Adrenal gland (tissue), 12 donors: ENCODE data around the gene CLMN. TPM values are rescaled to one million over a fixed set of nuclear protein-coding genes. Genes with fewer than 3 reads are reported as not detected.

Source experiments
- DNase-seq, 7 donors: peaks; one replicate each; pipeline ENCODE4 v3.0.0-alpha.2; 2019 to 2020
- H3K27ac ChIP-seq, 5 donors: fragments of 200-600 bp; sonication (generic) in 4 of 5; 1 replicate in 3 of 5; 2 replicates in 2 of 5; pipeline versions ENCODE4 v1.5.1 to v1.8.0; 2016 to 2020; ENCODE audit warnings: mild to moderate bottlenecking in 1 of 5
- H3K27me3 ChIP-seq: fragments of 200-600 bp; 2 replicates; pipeline ENCODE4 v1.8.0; 2021
- H3K36me3 ChIP-seq, 2 donors: fragments of 200-600 bp; replicated peaks in 1 of 2; 1 replicate in 1 of 2; 2 replicates in 1 of 2; pipeline versions ENCODE4 v1.5.1 to v1.8.0; 2018 to 2022
- H3K4me1 ChIP-seq, 2 donors: fragments of 200-600 bp; replicated peaks in 1 of 2; 1 replicate in 1 of 2; 2 replicates in 1 of 2; pipeline versions ENCODE4 v1.5.1 to v1.8.0; 2018 to 2021
- H3K4me3 ChIP-seq, 4 donors: fragments of 200-600 bp; sonication (generic) in 3 of 4; one replicate each; pipeline ENCODE4 v1.5.1; 2016 to 2018
- H3K9me3 ChIP-seq, 3 donors: fragments of 200-600 bp; sonication (generic) in 1 of 3; replicated peaks in 1 of 3; 1 replicate in 2 of 3; 2 replicates in 1 of 3; pipeline versions ENCODE4 v1.5.1 to v1.8.0; 2016 to 2021
- POLR2A ChIP-seq, 2 donors: fragments of 450-650 bp; IDR thresholded peaks; one replicate each; pipeline ENCODE4 v1.6.1; 2017; ENCODE audit warnings: antibody characterized with exemption in 2 of 2, mild to moderate bottlenecking in 2 of 2, moderate library complexity in 1 of 2
- WGBS, 4 donors: extraction: QIAGEN DNeasy Blood & Tissue Kit in 2 of 4; methylation state at CpG; one replicate each; pipeline versions ENCODE4 v1.1.5 to v1.1.7; 2013 to 2017; 5-methylcytosine and 5-hydroxymethylcytosine counted together
- intact Hi-C, 2 donors: fragments of 100-400 bp; cut with DNase I; formaldehyde crosslinking; loops; one replicate each; pipeline versions ENCODE4 v1.14.1 to v1.15.0; 2022 to 2023
- polyA plus RNA-seq, 3 donors: library from polyadenylated mRNA; stranded (reverse); fragments of 200-250 nt in 2 of 3; fragments of 350-450 nt in 1 of 3; fragmentation: Illumina TruSeq in 1 of 3; extraction: RNeasy Lipid Tissue Mini Kit (QIAGEN cat#74804) in 1 of 3; gene quantifications; one replicate each; pipeline ENCODE4 v1.2.3, GENCODE V29; 2013 to 2014
- total RNA-seq, 9 donors: library from RNA; depleted of rRNA in 4 of 9; stranded (reverse); fragments of >200 nt in 4 of 9; fragments of 120-200 nt in 1 of 9; fragmentation: NEBNext Ultra II Directional in 1 of 9; extraction: Animal tissue kit (Norgen Biotek cat#: 25700) in 1 of 9; gene quantifications; one replicate each; pipeline versions ENCODE4 v1.1.0 to v1.2.4, GENCODE V29; 2013 to 2023
- TF ChIP-seq, protein P1 (sequence below), 6 experiments: fragments of 450-650 bp in 4 of 6; fragments of 200-600 bp in 2 of 6; sonication (generic) in 1 of 6; IDR thresholded peaks; 1 replicate in 5 of 6; 2 replicates in 1 of 6; pipeline versions ENCODE4 v1.5.1 to v1.8.0; 2016 to 2021; ENCODE audit warnings: antibody characterized with exemption in 6 of 6, mild to moderate bottlenecking in 2 of 6, moderate library complexity in 1 of 6
- donor health status: healthy with polysubstance abuse.
- donor health status: Bipolar disorder and iron deficiency.
- donor health status: DM: yes; HTN: yes; CAD: no.
- donor health status: DM: no; HTN: no; CAD: no.
- donor health status: DM: no; HTN: no; CAD: no.
- donor health status: DM: yes; HTN: yes; CAD: no.

Gene CLMN
- total and polyA plus RNA-seq, 12 donors: 2.7 to 9.5 (median 4.9) TPM

DNA sequence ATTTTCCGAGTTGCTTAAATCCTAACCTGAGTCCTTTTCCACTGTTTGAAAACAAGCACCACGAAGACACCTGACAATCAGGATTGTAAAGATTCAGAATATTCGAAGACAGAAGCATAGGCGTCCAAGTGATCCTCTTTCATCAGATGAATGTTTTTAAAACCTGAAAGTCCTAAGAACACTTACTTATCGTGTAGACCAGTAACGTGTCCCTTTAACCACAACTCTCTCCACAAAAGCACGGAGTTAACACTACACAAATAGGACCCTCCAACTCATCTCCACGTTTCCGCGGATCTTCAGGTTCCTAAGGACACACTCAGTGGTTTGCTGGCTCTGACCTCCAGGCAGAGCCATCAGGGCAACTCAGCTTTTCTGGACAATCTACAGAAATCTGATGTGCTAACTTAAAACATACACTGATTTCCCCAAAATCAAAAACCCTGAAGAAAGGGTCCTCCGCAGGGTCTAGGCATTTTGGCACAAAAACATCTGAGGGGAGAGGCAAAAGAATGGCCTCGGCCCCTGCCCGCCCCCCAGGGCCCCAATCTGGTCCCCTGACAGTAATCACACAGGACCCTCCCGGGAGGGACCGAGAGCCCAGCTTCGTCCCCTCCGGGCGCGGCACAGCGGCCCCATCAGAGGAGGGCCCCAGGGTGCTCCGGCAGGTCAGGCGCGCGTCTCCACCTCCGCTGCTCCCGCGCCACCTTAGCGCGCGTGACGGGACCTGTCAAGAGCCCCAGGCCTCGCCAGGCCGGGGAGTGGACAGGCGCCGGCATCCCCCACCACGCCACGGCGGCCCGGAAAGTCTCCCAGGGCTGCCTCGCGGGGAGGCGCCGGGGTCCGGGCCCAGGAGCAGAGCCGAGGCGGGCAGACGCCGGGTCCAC, 163.3 kb downstream of the CLMN start:
- H3K4me3 ChIP-seq: peak overlapping the region in 3 of 4 donors; percentile 40 to 95 (median 79)
- TF ChIP-seq POLR2A (IDR thresholded peaks at IDR 0.05): no peak
- TF ChIP-seq, protein P1, sequence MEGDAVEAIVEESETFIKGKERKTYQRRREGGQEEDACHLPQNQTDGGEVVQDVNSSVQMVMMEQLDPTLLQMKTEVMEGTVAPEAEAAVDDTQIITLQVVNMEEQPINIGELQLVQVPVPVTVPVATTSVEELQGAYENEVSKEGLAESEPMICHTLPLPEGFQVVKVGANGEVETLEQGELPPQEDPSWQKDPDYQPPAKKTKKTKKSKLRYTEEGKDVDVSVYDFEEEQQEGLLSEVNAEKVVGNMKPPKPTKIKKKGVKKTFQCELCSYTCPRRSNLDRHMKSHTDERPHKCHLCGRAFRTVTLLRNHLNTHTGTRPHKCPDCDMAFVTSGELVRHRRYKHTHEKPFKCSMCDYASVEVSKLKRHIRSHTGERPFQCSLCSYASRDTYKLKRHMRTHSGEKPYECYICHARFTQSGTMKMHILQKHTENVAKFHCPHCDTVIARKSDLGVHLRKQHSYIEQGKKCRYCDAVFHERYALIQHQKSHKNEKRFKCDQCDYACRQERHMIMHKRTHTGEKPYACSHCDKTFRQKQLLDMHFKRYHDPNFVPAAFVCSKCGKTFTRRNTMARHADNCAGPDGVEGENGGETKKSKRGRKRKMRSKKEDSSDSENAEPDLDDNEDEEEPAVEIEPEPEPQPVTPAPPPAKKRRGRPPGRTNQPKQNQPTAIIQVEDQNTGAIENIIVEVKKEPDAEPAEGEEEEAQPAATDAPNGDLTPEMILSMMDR (IDR thresholded peaks at IDR 0.05): no peak
- no peaks in the 10 kb centered on the region for H3K9me3 ChIP-seq
- WGBS, 4 donors: 2 to 6% (median 4%) methylated on average over 12 to 48 of the region's 48 CpGs
- H3K36me3 ChIP-seq: no peaks in the 10 kb centered on the region
- peaks cover 11 to 42% of the 10 kb centered on the region in 2 donors for H3K4me1 ChIP-seq
- intact Hi-C loops: no loop called here
- peak overlapping the region in 4 of 5 donors; percentile 86 to 98 (median 90) for H3K27ac ChIP-seq
- DNase-seq: peak in 6 of 7 donors; percentile 49 to 64 (median 54)
- no peaks in the 10 kb centered on the region for H3K27me3 ChIP-seq

DNA sequence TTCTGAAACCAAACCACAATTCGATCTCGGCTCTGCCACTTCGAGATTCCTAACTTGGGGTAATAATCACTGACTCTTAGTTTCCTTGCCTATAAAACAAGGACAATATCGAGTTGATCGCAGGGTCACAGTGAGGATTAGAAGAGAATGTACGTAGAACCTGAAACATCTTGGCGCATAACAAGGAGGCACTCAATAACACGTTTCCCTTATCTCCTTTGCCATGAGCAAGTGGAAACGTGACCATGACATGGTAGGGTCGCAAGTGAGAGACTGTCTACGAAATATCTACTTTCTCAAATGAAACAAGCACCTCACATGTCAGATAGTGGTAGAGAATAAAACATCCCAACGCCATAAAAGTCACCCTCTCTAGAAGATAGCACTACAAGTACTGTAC, 164.7 kb downstream of the CLMN start:
- TF ChIP-seq, protein P1 (IDR thresholded peaks at IDR 0.05): no peak
- no peak for TF ChIP-seq POLR2A (IDR thresholded peaks at IDR 0.05)
- no peaks in the 10 kb centered on the region for H3K9me3 ChIP-seq
- peaks cover 11 to 55% of the 10 kb centered on the region in 2 donors for H3K4me1 ChIP-seq
- H3K36me3 ChIP-seq: no peaks in the 10 kb centered on the region
- intact Hi-C loops: no loop called here
- no peak for DNase-seq
- WGBS, 4 donors: 83 to 86% (median 84%) methylated on average over 12 of the region's 12 CpGs
- no peak overlapping the region for H3K27ac ChIP-seq
- no peaks in the 10 kb centered on the region for H3K27me3 ChIP-seq
- no peak overlapping the region for H3K4me3 ChIP-seq

DNA sequence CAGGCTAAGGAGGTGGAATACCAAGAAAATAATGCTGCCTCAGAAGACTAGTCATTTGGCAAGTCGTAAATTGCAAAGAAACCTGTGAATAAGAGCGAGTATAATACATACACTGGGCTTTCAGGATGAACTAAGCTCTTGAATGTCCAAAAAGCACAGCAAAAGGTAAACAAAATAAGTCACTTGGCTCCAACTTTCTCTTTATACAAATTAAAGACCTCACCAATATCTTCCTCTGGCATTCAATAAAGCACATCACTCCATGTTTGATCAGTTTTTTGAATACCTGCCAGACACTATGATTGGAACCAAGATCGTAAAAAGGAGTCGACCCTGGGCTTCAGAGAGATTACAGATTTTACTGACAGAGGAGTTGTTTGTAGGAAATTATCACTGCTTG, 165.8 kb downstream of the CLMN start:
- peaks cover 15 to 64% of the 10 kb centered on the region in 2 donors for H3K4me1 ChIP-seq
- TF ChIP-seq, protein P1 (IDR thresholded peaks at IDR 0.05): no peak
- TF ChIP-seq POLR2A (IDR thresholded peaks at IDR 0.05): no peak
- WGBS, 4 donors: 44 to 57% (median 49%) methylated on average over 4 of the region's 4 CpGs
- intact Hi-C loops: no loop called here
- no peak for DNase-seq
- H3K4me3 ChIP-seq: no peak overlapping the region
- no peaks in the 10 kb centered on the region for H3K27me3 ChIP-seq
- H3K27ac ChIP-seq: peak overlapping the region in 1 of 5 donors; percentile 22
- H3K9me3 ChIP-seq: no peaks in the 10 kb centered on the region
- H3K36me3 ChIP-seq: no peaks in the 10 kb centered on the region

DNA sequence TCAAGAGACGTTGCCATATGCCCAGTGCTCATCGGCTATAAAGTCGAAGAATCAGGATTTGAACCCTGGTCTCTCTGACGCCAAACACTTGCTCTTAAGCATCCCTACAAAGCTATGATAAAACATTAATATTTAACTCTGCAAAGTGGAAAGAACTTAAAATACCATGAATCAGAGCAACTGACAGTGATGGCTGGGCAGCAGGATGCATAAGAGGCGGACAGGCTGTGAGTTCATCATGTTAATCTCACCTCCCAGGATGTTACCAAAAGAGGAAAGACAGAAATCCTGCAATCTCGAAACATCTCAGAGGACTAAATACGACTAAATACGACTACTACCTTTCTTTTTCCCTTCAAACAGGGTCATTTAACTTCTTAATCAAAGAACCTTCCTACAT, 168.1 kb downstream of the CLMN start:
- 79 to 83% (median 83%) methylated on average over 8 of the region's 8 CpGs for WGBS, 4 donors

More for the DNA sequence above, 168.1 kb downstream of the CLMN start:
- H3K36me3 ChIP-seq: no peaks in the 10 kb centered on the region
- H3K4me3 ChIP-seq: no peak overlapping the region
- H3K4me1 ChIP-seq: peaks cover 10 to 65% of the 10 kb centered on the region in 2 donors
- no peak for DNase-seq
- H3K27me3 ChIP-seq: no peaks in the 10 kb centered on the region
- H3K27ac ChIP-seq: no peak overlapping the region
- no peak for TF ChIP-seq POLR2A (IDR thresholded peaks at IDR 0.05)
- TF ChIP-seq, protein P1 (IDR thresholded peaks at IDR 0.05): no peak
- intact Hi-C loops: no loop called here
- H3K9me3 ChIP-seq: no peaks in the 10 kb centered on the region
